Measurements from ENCODE around the gene FUS. TPM values are rescaled to one million over a fixed set of nuclear protein-coding genes. Genes with fewer than 3 reads are reported as not detected.

The FUS gene
- total RNA-seq, 2 experiments from 2014 or later: 486 to 533 TPM

DNA sequence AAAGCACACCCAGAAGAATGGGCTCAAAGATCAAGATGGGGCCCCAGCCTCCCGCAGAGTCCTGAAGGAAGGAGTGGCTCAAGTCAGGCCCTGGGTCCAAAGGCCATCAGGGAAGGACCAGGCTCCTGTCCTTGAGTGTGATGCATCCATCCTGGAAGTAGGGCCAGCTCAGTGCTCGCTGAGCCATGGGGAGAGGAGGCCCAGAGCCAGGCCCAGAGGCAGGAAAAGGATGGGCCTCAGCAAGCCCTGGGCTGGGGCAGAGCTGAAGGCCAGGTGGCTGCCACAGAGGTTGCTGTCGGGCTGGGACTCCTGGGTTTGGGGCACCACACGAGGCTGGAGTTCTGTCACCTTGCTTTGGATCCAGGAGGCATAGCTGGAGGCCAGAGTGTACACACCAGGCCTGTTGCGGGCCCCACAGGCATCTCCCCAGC is 48.1 kb upstream of the FUS start:
- DNase-seq (no peak), ATAC-seq (no peak)
- POLR2A ChIA-PET: interaction anchor here (0.7 to 0.9 kb wide), 2 partner anchors 11 to 14 kb away, joined by 3 to 4 read pairs; partner anchors contain the start of gene KAT8
- H3K27me3 Mint-ChIP-seq: no peaks in the 10 kb centered on the region
- no peak overlapping the region for H3K4me3 Mint-ChIP-seq
- H3K9me3 Mint-ChIP-seq: no peaks in the 10 kb centered on the region
- TF ChIP-seq, protein P1, sequence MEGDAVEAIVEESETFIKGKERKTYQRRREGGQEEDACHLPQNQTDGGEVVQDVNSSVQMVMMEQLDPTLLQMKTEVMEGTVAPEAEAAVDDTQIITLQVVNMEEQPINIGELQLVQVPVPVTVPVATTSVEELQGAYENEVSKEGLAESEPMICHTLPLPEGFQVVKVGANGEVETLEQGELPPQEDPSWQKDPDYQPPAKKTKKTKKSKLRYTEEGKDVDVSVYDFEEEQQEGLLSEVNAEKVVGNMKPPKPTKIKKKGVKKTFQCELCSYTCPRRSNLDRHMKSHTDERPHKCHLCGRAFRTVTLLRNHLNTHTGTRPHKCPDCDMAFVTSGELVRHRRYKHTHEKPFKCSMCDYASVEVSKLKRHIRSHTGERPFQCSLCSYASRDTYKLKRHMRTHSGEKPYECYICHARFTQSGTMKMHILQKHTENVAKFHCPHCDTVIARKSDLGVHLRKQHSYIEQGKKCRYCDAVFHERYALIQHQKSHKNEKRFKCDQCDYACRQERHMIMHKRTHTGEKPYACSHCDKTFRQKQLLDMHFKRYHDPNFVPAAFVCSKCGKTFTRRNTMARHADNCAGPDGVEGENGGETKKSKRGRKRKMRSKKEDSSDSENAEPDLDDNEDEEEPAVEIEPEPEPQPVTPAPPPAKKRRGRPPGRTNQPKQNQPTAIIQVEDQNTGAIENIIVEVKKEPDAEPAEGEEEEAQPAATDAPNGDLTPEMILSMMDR (IDR thresholded peaks at IDR 0.05): no peak
- intact Hi-C loops (cut with micrococcal nuclease): no loop called here
- peaks cover 2% of the 10 kb centered on the region for H3K4me1 Mint-ChIP-seq (ENCODE audit: low read depth)
- peaks cover 7% of the 10 kb centered on the region for H3K36me3 Mint-ChIP-seq (ENCODE audit: low read depth)
- CTCF ChIA-PET: interaction anchor here (1.1 to 3.0 kb wide), 2 partner anchors 10 to 11 kb away, joined by 3 to 12 read pairs; no protein-coding TSS in a partner anchor
- H3K27ac Mint-ChIP-seq: no peak overlapping the region

DNA sequence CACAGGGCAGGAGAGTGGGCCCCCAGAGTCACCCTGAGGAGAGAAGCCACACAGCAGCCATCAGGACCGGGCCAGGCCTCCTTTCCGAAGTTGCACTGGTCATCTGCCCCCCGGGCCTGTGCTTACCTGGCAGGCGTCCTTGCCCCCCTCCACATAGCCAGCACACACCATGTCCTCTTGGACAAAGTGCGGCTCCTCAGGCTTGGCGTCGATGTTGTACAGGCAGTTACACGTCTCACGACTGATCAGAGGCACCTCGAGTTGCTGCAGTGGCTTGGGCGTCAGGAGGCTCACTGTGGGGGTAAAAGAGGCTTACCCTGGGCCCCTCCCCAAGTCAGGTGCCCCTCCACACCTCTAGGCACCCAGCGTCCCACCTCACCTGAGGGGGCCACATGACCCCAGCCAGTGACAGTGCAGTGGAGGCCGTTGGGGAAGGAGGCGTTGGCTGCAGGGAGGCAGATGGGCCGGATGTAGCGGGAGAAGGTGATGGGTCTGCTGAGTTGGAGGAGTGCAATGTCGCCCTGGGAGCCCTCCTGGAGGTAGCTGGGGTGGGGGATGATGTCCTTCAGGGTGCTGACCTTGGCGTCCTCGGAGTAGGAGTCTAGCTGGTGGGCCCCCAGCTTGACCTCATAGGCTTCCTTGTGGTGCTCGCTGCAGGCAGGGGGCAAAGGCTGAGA is 47.5 kb upstream of the FUS start:
- CTCF ChIA-PET: no interaction called here
- Mint-ChIP-seq H3K27me3 (no peaks in the 10 kb centered on the region), H3K27ac (no peak overlapping the region), H3K4me3 (no peak overlapping the region), H3K36me3 (ENCODE audit: low read depth) (peaks cover 6% of the 10 kb centered on the region), H3K4me1 (ENCODE audit: low read depth) (peaks cover 2% of the 10 kb centered on the region), H3K9me3 (no peaks in the 10 kb centered on the region)
- no peak for ATAC-seq
- intact Hi-C loops (cut with micrococcal nuclease): no loop called here
- POLR2A ChIA-PET: interaction anchor here (0.7 to 1.1 kb wide), 3 partner anchors 10 to 47 kb away, joined by 3 to 6 read pairs (median 4); partner anchors contain the start of gene FUS
- no peak for DNase-seq
- TF ChIP-seq, protein P1 (IDR thresholded peaks at IDR 0.05): no peak

DNA sequence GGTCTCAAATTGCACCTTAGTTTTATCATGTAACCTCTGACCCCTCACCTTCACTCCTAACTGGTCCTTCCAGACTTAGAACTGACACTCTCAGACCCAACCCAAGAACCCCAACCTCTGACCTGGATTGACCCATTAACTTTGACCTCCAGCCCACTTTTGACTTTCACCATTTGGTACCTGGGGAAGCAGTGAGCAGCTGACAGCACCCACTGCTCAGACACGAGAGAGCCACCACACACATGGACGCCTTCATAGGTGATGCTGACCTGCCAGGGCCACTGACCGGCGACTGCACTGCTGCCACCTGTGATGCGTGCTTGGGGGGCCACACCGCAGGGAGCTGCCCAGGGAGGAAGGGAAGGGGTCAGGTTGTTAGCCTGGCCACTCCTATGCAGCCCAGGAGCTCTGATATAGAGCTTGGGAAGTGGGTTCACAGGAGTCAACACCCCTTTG is 46.9 kb upstream of the FUS start:
- intact Hi-C loops (cut with micrococcal nuclease): no loop called here
- Mint-ChIP-seq H3K27ac (no peak overlapping the region), H3K36me3 (ENCODE audit: low read depth) (no peaks in the 10 kb centered on the region), H3K4me1 (ENCODE audit: low read depth) (peaks cover 2% of the 10 kb centered on the region), H3K4me3 (no peak overlapping the region), H3K9me3 (no peaks in the 10 kb centered on the region), H3K27me3 (no peaks in the 10 kb centered on the region)
- DNase-seq: no peak
- no peak for ATAC-seq
- TF ChIP-seq, protein P1 (IDR thresholded peaks at IDR 0.05): no peak
- POLR2A ChIA-PET: interaction anchor here (1.0 to 1.1 kb wide), 2 partner anchors 9 to 47 kb away, joined by 4 to 6 read pairs; partner anchors contain the start of gene FUS
- CTCF ChIA-PET: interaction anchor here (1.2 kb wide), 1 partner anchor 8 kb away, joined by 3 read pairs; no protein-coding TSS in a partner anchor

DNA sequence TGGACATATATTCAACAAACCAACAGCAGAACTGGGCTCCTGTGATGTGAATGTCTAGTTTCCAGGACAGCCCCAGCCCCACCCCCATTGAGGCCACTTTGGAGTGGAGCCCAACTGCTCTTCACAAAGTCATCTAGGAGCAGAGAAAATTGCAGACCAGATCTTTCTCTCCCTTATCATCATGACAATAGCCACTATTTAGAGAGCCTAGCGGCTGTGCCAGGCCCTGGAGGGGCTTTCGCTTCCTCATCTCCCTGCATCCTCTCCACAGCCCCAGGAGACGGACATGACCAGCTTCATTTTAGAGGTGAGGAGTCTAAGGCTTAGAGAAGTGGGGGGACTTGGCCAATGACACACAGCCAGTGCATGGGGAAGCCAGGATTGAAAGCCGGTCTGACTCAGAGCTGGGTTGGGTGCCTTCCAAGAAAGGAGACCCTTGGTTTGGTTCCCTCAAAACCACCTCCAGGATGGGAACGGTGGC is 45.8 kb upstream of the FUS start:
- no peak for ATAC-seq
- ChIA-PET POLR2A (interaction anchor here (1.4 to 1.6 kb wide), 2 partner anchors 9 to 17 kb away, joined by 4 to 5 read pairs; partner anchors contain the start of gene KAT8), CTCF (interaction anchor here (1.2 kb wide), 1 partner anchor 9 kb away, joined by 3 read pairs; no protein-coding TSS in a partner anchor)
- H3K4me1 Mint-ChIP-seq (ENCODE audit: low read depth): no peaks in the 10 kb centered on the region
- no peaks in the 10 kb centered on the region for H3K36me3 Mint-ChIP-seq (ENCODE audit: low read depth)
- H3K9me3 Mint-ChIP-seq: no peaks in the 10 kb centered on the region
- no peak for DNase-seq
- H3K27ac Mint-ChIP-seq: no peak overlapping the region
- intact Hi-C loops (cut with micrococcal nuclease): no loop called here
- no peaks in the 10 kb centered on the region for H3K27me3 Mint-ChIP-seq
- TF ChIP-seq, protein P1 (IDR thresholded peaks at IDR 0.05): no peak
- no peak overlapping the region for H3K4me3 Mint-ChIP-seq
